ENCODE measurements around the gene SIGLECL1. TPM values are rescaled to one million over a fixed set of nuclear protein-coding genes. Genes with fewer than 3 reads are reported as not detected.

The SIGLECL1 gene
- total RNA-seq, 4 donors from 2014 or later, result not detected

- no peak for ATAC-seq (ENCODE audit: low FRiP score)
- no peak for DNase-seq (ENCODE audit: low spot score)
- no peak for TF ChIP-seq CTCF (IDR thresholded peaks at IDR 0.05)
These were observed 23.6 kb upstream of the SIGLECL1 start for GRCh38 chr19:51227326-51227725.

DNA sequence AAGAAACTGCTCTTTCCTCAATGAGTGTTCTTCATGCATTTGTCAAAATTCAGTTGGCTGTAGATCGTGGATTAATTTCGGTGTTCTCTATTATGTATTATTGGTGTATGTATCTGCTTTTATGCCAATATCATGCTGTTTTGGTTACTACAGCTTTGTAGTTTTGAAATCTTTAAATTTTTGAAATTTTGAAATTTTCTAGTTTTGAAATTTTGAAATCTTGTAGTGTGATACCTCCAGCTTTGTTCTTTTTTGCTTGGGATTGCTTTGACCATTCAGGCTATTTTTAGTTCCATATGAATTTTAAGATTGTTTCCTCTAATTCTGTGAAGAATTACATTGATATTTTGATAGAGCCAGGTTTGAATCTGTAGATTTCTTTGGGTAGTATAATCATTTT lies 22.9 kb upstream of the SIGLECL1 start:
- no peak for TF ChIP-seq CTCF (IDR thresholded peaks at IDR 0.05)
- DNase-seq (ENCODE audit: low spot score), result no peak
- no peak for ATAC-seq (ENCODE audit: low FRiP score)

- DNase-seq (ENCODE audit: low spot score) (no peak), ATAC-seq (ENCODE audit: low FRiP score) (no peak)
- no peak for TF ChIP-seq CTCF (IDR thresholded peaks at IDR 0.05)
These were observed 10.0 kb upstream of the SIGLECL1 start for GRCh38 chr19:51240866-51241265.

DNA sequence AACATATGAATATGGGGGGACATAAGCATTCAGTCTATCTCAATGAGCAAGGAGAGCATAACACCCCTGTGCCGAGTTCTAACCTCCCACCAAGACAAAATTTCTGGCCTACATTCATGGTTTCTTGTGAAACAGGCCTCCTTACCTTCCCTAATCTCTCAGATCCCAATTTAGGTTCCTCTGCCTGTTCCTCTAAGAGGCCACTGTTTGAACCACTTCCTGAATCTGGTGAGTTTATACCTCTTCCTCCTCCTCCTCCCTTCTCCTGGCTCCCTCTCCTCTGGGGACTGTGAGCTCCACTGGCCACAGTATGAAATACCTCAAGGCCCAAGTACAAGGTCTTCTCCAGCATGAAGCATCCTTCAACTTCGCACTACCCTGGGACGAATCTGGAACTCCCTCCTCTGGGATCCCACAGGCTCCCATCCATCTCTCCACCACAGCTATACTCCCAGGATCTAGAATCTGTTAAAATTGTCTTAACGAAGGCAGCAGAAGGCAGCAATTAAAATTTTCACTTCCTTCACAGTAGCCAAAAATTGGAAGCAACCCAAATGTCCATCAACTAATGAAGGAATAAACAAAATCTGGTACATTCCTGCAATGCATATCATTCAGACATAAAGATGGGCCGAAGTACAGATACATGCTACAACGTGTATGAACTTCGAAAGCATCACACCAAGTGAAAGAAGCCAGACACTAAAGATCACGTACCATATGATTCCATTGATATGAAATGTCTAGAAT lies 7.8 kb upstream of the SIGLECL1 start:
- DNase-seq (ENCODE audit: low spot score) (no peak), ATAC-seq (ENCODE audit: low FRiP score) (no peak)
- no peak for TF ChIP-seq CTCF (IDR thresholded peaks at IDR 0.05)

DNA sequence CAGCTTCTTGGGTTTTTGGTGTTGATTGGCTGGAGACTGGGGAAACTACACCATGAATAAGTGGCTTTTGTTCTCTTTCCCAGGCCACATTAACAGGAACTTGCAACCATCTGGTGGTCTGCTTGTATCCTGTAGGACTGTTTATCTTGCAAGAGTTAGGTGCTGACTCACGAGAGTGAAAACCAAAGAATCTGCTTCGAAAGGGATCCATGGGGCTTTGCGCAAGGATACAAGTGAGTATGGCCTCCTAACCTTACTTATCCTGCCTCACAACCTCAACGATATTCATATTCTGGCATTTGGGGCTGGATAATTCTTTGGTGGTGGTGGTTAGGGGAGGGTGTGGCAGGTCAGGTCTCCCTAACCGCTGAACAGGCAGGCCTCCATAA lies 4.7 kb upstream of the SIGLECL1 start:
- no peak for ATAC-seq (ENCODE audit: low FRiP score)

GRCh38 chr19:51247972-51248590 lies 2.8 kb upstream of the SIGLECL1 start:
- no peak for ATAC-seq (ENCODE audit: low FRiP score)
- TF ChIP-seq CTCF (IDR thresholded peaks at IDR 0.05), result no peak
- no peak for DNase-seq (ENCODE audit: low spot score)

More for the DNA sequence above, 4.7 kb upstream of the SIGLECL1 start:
- TF ChIP-seq CTCF (IDR thresholded peaks at IDR 0.05), result no peak
- no peak for DNase-seq (ENCODE audit: low spot score)

DNA sequence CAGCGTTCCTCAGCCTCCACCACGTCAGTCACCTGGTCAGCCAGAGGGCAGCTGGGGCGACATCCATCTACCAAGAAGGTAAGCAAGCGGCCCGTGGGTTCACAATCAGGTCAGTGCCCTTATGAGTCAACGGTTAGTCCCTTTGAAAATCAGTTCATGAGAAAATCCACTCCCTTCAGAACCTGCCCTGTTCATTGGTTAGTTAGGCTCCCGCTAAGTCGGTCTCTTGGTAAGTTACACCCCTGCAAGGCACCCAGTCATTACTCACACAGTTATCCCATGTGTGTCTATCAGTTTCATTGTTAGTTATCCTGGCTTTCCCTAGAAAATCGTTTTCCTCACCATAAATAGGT lies 564 bp downstream of the SIGLECL1 start:
- no peak for DNase-seq (ENCODE audit: low spot score)
- no peak for ATAC-seq (ENCODE audit: low FRiP score)
- TF ChIP-seq CTCF (IDR thresholded peaks at IDR 0.05), result no peak
